Stimulated activated naive CD8-positive, alpha-beta T cell treated with anti-CD3 and anti-CD28 coated beads, Interleukin-15, Interleukin-2, amounts not matched to agents 100 ng/mL and 50 ng/mL, for 24 hours (primary cell): ENCODE measurements around the gene DDC.
"Not testable (repeated sequence)": the region's sequence is repeated elsewhere in the genome, so short reads cannot be mapped to it uniquely, and the experiment has no call there.

Experiments used
- H3K27ac Mint-ChIP-seq: one replicate; pipeline ENCODE4 v1.8.0; 2021; ENCODE audit warnings: mild to moderate bottlenecking, mixed read lengths
- H3K27me3 Mint-ChIP-seq: one replicate; pipeline ENCODE4 v1.8.0; 2021; ENCODE audit warnings: mixed read lengths
- H3K36me3 Mint-ChIP-seq: one replicate; pipeline ENCODE4 v1.8.0; 2021; ENCODE audit warnings: low read depth, mixed read lengths
- H3K4me1 Mint-ChIP-seq: one replicate; pipeline ENCODE4 v1.8.0; 2021; ENCODE audit warnings: low read depth, mixed read lengths
- H3K4me3 Mint-ChIP-seq: one replicate; pipeline ENCODE4 v1.8.0; 2021; ENCODE audit warnings: mild to moderate bottlenecking, mixed read lengths
- H3K9me3 Mint-ChIP-seq: one replicate; pipeline ENCODE4 v1.8.0; 2021; ENCODE audit warnings: mixed read lengths

DDC gene

GRCh38 chr7:50594136-50594535 lies 28.9 kb upstream of the DDC start:
- Mint-ChIP-seq H3K27me3 (no peaks in the 10 kb centered on the region), H3K36me3 (no peaks in the 10 kb centered on the region), H3K9me3 (no peaks in the 10 kb centered on the region), H3K27ac (no peak overlapping the region), H3K4me3 (no peak overlapping the region), H3K4me1 (peaks cover 17% of the 10 kb centered on the region)

GRCh38 chr7:50592940-50593339 lies 27.7 kb upstream of the DDC start:
- Mint-ChIP-seq H3K4me3 (no peak overlapping the region), H3K27me3 (peaks cover 1% of the 10 kb centered on the region), H3K9me3 (no peaks in the 10 kb centered on the region)

GRCh38 chr7:50591480-50592438 lies 26.6 kb upstream of the DDC start:
- H3K36me3 Mint-ChIP-seq = no peaks in the 10 kb centered on the region
- peaks cover 7% of the 10 kb centered on the region for H3K27me3 Mint-ChIP-seq
- H3K27ac Mint-ChIP-seq = no peak overlapping the region

More at GRCh38 chr7:50592940-50593339, 27.7 kb upstream of the DDC start:
- Mint-ChIP-seq H3K27ac (no peak overlapping the region), H3K4me1 (peaks cover 17% of the 10 kb centered on the region), H3K36me3 (no peaks in the 10 kb centered on the region)

GRCh38 chr7:50591098-50591479 lies 25.9 kb upstream of the DDC start:
- no peak overlapping the region for H3K27ac Mint-ChIP-seq
- H3K27me3 Mint-ChIP-seq = peaks cover 7% of the 10 kb centered on the region
- H3K4me1 Mint-ChIP-seq = peaks cover 17% of the 10 kb centered on the region
- H3K36me3 Mint-ChIP-seq = no peaks in the 10 kb centered on the region
- no peaks in the 10 kb centered on the region for H3K9me3 Mint-ChIP-seq
- H3K4me3 Mint-ChIP-seq = no peak overlapping the region

More at GRCh38 chr7:50591480-50592438, 26.6 kb upstream of the DDC start:
- Mint-ChIP-seq H3K4me1 (peaks cover 17% of the 10 kb centered on the region), H3K4me3 (no peak overlapping the region), H3K9me3 (no peaks in the 10 kb centered on the region)

- no peaks in the 10 kb centered on the region for H3K9me3 Mint-ChIP-seq
- H3K36me3 Mint-ChIP-seq = no peaks in the 10 kb centered on the region
- peaks cover 7% of the 10 kb centered on the region for H3K27me3 Mint-ChIP-seq
- peaks cover 15% of the 10 kb centered on the region for H3K4me1 Mint-ChIP-seq
- no peak overlapping the region for H3K4me3 Mint-ChIP-seq
- no peak overlapping the region for H3K27ac Mint-ChIP-seq
Measured at GRCh38 chr7:50590535-50590934, 25.3 kb upstream of the DDC start.

GRCh38 chr7:50589364-50589763 lies 24.2 kb upstream of the DDC start:
- Mint-ChIP-seq H3K4me1 (peaks cover 3% of the 10 kb centered on the region), H3K36me3 (no peaks in the 10 kb centered on the region), H3K27me3 (peaks cover 7% of the 10 kb centered on the region), H3K9me3 (no peaks in the 10 kb centered on the region), H3K4me3 (no peak overlapping the region), H3K27ac (no peak overlapping the region)

- Mint-ChIP-seq H3K27ac (no peak overlapping the region), H3K4me1 (no peaks in the 10 kb centered on the region), H3K4me3 (no peak overlapping the region), H3K9me3 (no peaks in the 10 kb centered on the region), H3K27me3 (peaks cover 7% of the 10 kb centered on the region), H3K36me3 (no peaks in the 10 kb centered on the region)
Measured at GRCh38 chr7:50588937-50589336, 23.7 kb upstream of the DDC start.

GRCh38 chr7:50587737-50588136 lies 22.5 kb upstream of the DDC start:
- Mint-ChIP-seq H3K27ac (no peak overlapping the region), H3K9me3 (peaks cover 11% of the 10 kb centered on the region), H3K27me3 (peaks cover 7% of the 10 kb centered on the region), H3K4me3 (no peak overlapping the region), H3K4me1 (no peaks in the 10 kb centered on the region), H3K36me3 (no peaks in the 10 kb centered on the region)

GRCh38 chr7:50584793-50585408 lies 19.7 kb upstream of the DDC start:
- H3K27me3 Mint-ChIP-seq = peaks cover 7% of the 10 kb centered on the region
- H3K36me3 Mint-ChIP-seq = no peaks in the 10 kb centered on the region

GRCh38 chr7:50584386-50584785 lies 19.2 kb upstream of the DDC start:
- peaks cover 7% of the 10 kb centered on the region for H3K27me3 Mint-ChIP-seq
- H3K4me1 Mint-ChIP-seq = no peaks in the 10 kb centered on the region
- H3K4me3 Mint-ChIP-seq = no peak overlapping the region
- no peaks in the 10 kb centered on the region for H3K36me3 Mint-ChIP-seq
- no peak overlapping the region for H3K27ac Mint-ChIP-seq
- peaks cover 21% of the 10 kb centered on the region for H3K9me3 Mint-ChIP-seq

More at GRCh38 chr7:50584793-50585408, 19.7 kb upstream of the DDC start:
- Mint-ChIP-seq H3K4me3 (no peak overlapping the region), H3K9me3 (peaks cover 21% of the 10 kb centered on the region), H3K27ac (no peak overlapping the region), H3K4me1 (no peaks in the 10 kb centered on the region)

GRCh38 chr7:50583295-50583694 lies 18.1 kb upstream of the DDC start:
- not testable (repeated sequence) for H3K36me3 Mint-ChIP-seq, H3K27ac Mint-ChIP-seq, H3K4me3 Mint-ChIP-seq, H3K27me3 Mint-ChIP-seq, H3K4me1 Mint-ChIP-seq
- peaks cover 21% of the 10 kb centered on the region for H3K9me3 Mint-ChIP-seq

- not testable (repeated sequence) for H3K4me1 Mint-ChIP-seq, H3K4me3 Mint-ChIP-seq, H3K36me3 Mint-ChIP-seq, H3K27ac Mint-ChIP-seq, H3K27me3 Mint-ChIP-seq
- peaks cover 29% of the 10 kb centered on the region for H3K9me3 Mint-ChIP-seq
Measured at GRCh38 chr7:50582271-50582670, 17.1 kb upstream of the DDC start.

GRCh38 chr7:50580666-50581065 lies 15.5 kb upstream of the DDC start:
- not testable (repeated sequence) for H3K4me3 Mint-ChIP-seq, H3K4me1 Mint-ChIP-seq, H3K27me3 Mint-ChIP-seq, H3K27ac Mint-ChIP-seq, H3K36me3 Mint-ChIP-seq
- H3K9me3 Mint-ChIP-seq = peaks cover 29% of the 10 kb centered on the region

GRCh38 chr7:50580057-50580456 lies 14.9 kb upstream of the DDC start:
- Mint-ChIP-seq H3K27me3 (peaks cover 4% of the 10 kb centered on the region), H3K27ac (no peak overlapping the region), H3K4me3 (no peak overlapping the region), H3K4me1 (no peaks in the 10 kb centered on the region), H3K36me3 (no peaks in the 10 kb centered on the region), H3K9me3 (peaks cover 34% of the 10 kb centered on the region)

GRCh38 chr7:50578105-50578504 lies 12.9 kb upstream of the DDC start:
- H3K27ac Mint-ChIP-seq, H3K36me3 Mint-ChIP-seq, H3K27me3 Mint-ChIP-seq: not testable (repeated sequence)

More at GRCh38 chr7:50578105-50578504, 12.9 kb upstream of the DDC start:
- H3K4me3 Mint-ChIP-seq, H3K4me1 Mint-ChIP-seq: not testable (repeated sequence)
- peaks cover 27% of the 10 kb centered on the region for H3K9me3 Mint-ChIP-seq
